Measurements from ENCODE around the gene B3GALT6. TPM values are rescaled to one million over a fixed set of nuclear protein-coding genes. Genes with fewer than 3 reads are reported as not detected.

Gene B3GALT6
- polyA plus RNA-seq, 1 experiment = 20.9 TPM

GRCh38 chr1:1235016-1235744 is 3.1 kb downstream of the B3GALT6 start:
- peaks cover 2% of the 10 kb centered on the region for H3K36me3 ChIP-seq (ENCODE audit: control insufficient read depth, insufficient read depth, low read length)

DNA sequence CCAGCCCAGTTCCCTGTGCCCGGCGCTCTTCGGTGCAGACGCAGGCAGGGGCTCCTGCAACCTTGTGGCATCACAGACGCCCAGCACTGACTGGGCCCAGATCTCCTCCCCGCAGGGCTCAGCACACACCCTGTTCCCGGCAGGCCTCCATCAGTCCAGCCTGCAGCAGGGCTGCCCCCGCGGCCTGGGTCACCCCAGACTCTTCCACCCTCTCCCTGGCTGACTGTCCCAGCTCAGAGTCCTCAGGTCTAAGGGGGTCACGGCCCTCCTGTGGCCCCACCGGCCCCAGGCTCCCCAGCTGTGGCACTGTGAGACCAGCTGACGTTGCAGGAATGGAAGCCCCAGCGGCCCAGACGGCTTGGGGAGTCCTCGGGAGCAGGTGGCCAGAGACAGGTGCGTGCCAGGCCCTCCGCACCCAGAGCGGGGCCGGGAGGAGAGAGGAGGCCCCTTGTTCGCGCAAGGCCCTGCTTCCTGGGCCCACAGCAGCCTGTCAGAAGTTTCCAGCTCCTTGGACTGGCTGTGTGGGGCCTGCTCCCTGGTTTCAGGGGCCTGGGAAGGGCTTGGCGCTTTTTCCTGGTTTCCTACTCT is 4.2 kb downstream of the B3GALT6 start:
- ChIA-PET CTCF (interaction anchor here (1.4 to 1.6 kb wide), 2 partner anchors 114 to 116 kb away, joined by 4 to 5 read pairs; no protein-coding TSS in a partner anchor), POLR2A (no interaction called here)
- no peak for DNase-seq (ENCODE audit: low read depth)
- Histone ChIP-seq H3K27me3 (ENCODE audit: control insufficient read depth, insufficient read depth, low read length) (no peaks in the 10 kb centered on the region), H3K4me3 (ENCODE audit: low read depth, low read length) (no peak overlapping the region), H3K36me3 (ENCODE audit: control insufficient read depth, insufficient read depth, low read length) (peaks cover 2% of the 10 kb centered on the region; the same call in 1 of the 2 replicates)
- no peak for TF ChIP-seq CTCF (IDR thresholded peaks at IDR 0.05; ENCODE audit: insufficient read depth, low read depth, low read length)

More at GRCh38 chr1:1235016-1235744, 3.1 kb downstream of the B3GALT6 start:
- H3K4me3 ChIP-seq (ENCODE audit: low read depth, low read length) = no peak overlapping the region
- no peaks in the 10 kb centered on the region for H3K27me3 ChIP-seq (ENCODE audit: control insufficient read depth, insufficient read depth, low read length)
- DNase-seq (ENCODE audit: low read depth) = no peak
- CTCF ChIA-PET = interaction anchor here (1.3 to 1.6 kb wide), 2 partner anchors 112 to 113 kb away, joined by 4 to 5 read pairs; no protein-coding TSS in a partner anchor
- TF ChIP-seq CTCF (IDR thresholded peaks at IDR 0.05; ENCODE audit: insufficient read depth, low read depth, low read length) = no peak
- POLR2A ChIA-PET = no interaction called here

GRCh38 chr1:1236945-1237873 is 5.2 kb downstream of the B3GALT6 start:
- H3K4me3 ChIP-seq (ENCODE audit: low read depth, low read length) = no peak overlapping the region
- no peak for TF ChIP-seq CTCF (IDR thresholded peaks at IDR 0.05; ENCODE audit: insufficient read depth, low read depth, low read length)
- DNase-seq (ENCODE audit: low read depth) = no peak
- CTCF ChIA-PET = interaction anchor here (1.4 to 1.6 kb wide), 2 partner anchors 115 to 116 kb away, joined by 4 to 5 read pairs; no protein-coding TSS in a partner anchor
- H3K27me3 ChIP-seq (ENCODE audit: control insufficient read depth, insufficient read depth, low read length) = no peaks in the 10 kb centered on the region
- peaks cover 2% of the 10 kb centered on the region; the same call in 1 of the 2 replicates for H3K36me3 ChIP-seq (ENCODE audit: control insufficient read depth, insufficient read depth, low read length)
- POLR2A ChIA-PET = no interaction called here

DNA sequence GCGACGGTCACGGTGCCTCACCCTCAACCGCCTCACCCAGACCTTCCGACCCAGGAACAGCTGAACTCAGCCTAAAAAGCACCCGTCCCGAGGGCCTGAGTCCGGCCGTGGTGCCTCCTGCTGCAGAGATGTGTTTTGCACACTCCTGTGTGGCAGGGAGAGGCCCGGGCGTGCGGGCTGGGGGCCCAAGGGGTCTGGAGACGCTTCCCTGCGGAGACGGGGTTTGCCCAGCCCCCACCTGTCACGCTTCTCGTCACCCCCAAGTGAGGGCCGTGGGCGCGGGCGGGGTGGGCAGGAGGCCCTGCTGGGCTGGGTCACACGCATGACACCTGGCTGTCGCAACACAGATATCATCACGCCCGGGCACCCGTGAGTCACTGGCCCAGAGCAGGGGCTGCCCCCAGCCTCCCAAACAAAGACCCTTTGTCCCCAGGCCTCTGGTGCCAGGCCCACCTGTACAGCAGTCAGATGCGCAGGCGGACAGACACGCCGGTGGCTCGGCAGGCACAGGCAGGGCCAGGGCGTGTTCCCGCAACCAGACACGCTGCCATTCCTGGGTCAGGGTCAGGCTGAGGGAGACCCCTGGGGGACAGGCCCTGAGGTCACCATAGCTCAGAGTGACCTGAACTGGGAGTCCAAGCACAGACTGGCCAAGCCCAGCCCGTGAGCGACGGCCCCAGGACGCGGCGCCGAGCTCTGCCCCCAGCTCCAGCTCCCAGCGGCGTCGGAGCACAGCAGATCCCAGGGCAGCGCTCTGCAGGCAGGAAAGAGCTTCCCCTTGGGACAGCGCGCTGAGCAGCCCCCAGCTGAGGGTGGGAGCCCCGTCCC is 6.1 kb downstream of the B3GALT6 start:
- CTCF ChIA-PET = interaction anchor here (1.9 kb wide), 1 partner anchor 116 kb away, joined by 6 read pairs; no protein-coding TSS in a partner anchor
- Histone ChIP-seq H3K27me3 (ENCODE audit: control insufficient read depth, insufficient read depth, low read length) (no peaks in the 10 kb centered on the region), H3K36me3 (ENCODE audit: control insufficient read depth, insufficient read depth, low read length) (peaks cover 2% of the 10 kb centered on the region), H3K4me3 (ENCODE audit: low read depth, low read length) (no peak overlapping the region)
- POLR2A ChIA-PET = no interaction called here
- DNase-seq (ENCODE audit: low read depth) = no peak
- no peak for TF ChIP-seq CTCF (IDR thresholded peaks at IDR 0.05; ENCODE audit: insufficient read depth, low read depth, low read length)
